IPS-NIHi11 (cell line): ENCODE measurements around the gene SEC14L5.
A peak's percentile ranks its signal among the peaks of the same experiment; 100 is the strongest.

Experiments used
- DNase-seq: peaks from one replicate; pipeline ENCODE4 v3.0.0; 2012; ENCODE audit warnings: mixed read lengths, low spot score

SEC14L5 gene

GRCh38 chr16:4931381-4931780 is 26.7 kb upstream of the SEC14L5 start:
- no peak for DNase-seq

DNA sequence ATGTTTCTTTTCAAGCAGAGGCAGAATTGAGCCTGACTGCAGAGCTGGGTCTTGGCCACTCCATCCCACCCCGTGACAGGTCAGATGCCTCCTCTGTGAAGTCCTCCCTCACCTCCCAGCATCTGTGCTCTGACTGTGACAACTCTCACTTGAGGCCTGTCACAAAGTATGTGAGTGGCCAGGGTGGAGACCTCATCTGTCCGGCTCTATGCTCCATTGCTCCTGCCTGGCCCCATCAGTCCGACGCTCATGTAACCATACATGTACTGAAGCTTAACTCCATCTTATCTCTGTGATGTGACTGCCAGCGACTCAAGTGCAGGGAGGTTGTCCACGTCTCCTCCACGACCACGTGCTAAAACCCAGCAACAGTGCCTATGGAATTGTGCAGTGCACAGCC is 24.7 kb upstream of the SEC14L5 start:
- DNase-seq, result no peak

- no peak for DNase-seq
These were observed 24.2 kb upstream of the SEC14L5 start for GRCh38 chr16:4933871-4934395.

GRCh38 chr16:4934591-4934990 is 23.5 kb upstream of the SEC14L5 start:
- no peak for DNase-seq

GRCh38 chr16:4935241-4935855 is 22.8 kb upstream of the SEC14L5 start:
- no peak for DNase-seq

- DNase-seq, result peak; percentile 74
These were observed 21.7 kb upstream of the SEC14L5 start for GRCh38 chr16:4936181-4936990.

- DNase-seq, result peak; percentile 94
These were observed 20.9 kb upstream of the SEC14L5 start, which contains the start of gene PPL for GRCh38 chr16:4936991-4937781. Gene PPL (minus strand): TSS chr16:4937148. CDS start chr16:4937045, 103 bp downstream.

GRCh38 chr16:4937782-4938682 is 20.1 kb upstream of the SEC14L5 start:
- DNase-seq, result no peak

DNA sequence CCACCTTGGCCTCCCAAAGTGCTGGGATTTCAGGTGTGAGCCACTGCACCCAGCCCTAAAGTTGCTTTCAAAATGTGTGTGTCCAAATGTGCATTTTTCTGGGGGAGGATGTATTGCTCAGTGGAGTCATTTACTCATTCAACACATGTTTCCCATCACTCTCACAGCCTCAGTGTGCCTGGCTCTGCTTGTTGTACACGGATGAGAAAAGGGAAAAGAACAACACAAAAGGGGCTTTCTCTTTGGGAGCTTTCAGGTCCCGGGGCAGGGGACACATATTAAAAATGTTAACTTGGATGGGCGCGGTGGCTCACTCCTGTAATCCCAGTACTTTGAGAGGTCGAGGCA is 19.5 kb upstream of the SEC14L5 start:
- no peak for DNase-seq

DNA sequence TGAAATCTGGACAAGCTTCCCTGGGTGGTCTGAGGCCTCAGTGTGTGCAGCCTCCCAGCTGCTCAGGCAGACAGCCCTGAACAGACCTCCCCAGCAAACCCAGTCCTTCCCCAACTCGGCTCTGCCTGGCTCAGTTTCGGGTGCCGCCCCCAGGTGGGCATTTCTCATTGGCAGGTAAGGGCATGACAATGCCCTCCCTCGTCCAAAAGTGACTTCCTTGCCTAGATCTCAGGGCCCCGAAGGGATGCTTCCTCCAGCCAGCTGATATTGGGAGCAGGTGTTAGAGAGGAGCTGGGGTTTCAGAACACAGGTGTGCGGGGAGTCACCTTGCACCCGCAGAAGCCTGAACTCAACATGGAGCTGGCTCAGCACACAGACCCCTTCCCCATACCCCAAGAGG is 17.4 kb upstream of the SEC14L5 start:
- no peak for DNase-seq

GRCh38 chr16:4942481-4942880 is 15.6 kb upstream of the SEC14L5 start:
- no peak for DNase-seq

DNA sequence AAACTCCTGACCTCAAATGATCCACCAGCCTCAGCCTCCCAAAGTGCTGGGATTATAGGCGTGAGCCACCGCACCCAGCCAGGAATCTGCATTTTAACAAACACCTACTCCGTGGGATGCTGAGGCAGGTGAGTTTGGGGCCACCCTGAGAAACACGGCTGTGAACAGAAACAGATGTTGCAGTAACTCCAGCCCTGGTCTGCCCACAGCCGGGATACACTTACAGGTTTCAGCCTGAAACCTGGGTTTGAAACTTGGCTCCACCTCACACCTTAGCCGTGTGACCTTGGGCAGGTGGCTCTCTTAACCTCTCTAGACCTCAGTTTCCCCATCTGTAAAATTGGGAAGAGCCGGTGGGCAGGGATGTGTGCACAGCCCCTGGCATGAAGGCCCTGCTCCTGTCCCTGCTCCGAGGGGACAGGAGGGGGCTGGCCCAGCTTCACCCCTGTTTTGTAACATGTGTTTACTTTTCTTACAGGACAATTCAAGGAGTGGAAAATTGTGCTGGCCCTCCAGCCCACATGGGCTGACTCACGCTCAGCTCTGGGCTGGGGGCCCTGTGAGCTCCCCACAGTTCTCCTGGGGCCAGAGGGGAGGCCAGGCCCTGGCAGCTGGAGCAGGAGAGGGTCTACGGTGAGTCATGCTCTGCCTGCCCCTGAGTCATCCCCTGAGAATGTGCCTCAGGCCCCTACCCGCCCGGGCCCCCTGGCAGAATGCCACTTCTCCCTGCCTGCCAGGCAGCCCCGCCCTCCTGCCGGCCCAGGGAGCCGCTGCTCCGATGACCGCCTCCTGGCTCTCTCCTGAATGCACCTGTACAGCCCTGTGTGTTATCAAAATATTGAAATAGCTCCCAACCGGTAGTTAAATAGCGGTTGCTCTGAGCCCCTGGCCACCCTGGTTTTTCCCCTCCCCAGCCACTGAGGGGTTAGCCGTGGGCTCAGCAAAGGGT is 13.5 kb upstream of the SEC14L5 start:
- DNase-seq, result peak; percentile 65

DNA sequence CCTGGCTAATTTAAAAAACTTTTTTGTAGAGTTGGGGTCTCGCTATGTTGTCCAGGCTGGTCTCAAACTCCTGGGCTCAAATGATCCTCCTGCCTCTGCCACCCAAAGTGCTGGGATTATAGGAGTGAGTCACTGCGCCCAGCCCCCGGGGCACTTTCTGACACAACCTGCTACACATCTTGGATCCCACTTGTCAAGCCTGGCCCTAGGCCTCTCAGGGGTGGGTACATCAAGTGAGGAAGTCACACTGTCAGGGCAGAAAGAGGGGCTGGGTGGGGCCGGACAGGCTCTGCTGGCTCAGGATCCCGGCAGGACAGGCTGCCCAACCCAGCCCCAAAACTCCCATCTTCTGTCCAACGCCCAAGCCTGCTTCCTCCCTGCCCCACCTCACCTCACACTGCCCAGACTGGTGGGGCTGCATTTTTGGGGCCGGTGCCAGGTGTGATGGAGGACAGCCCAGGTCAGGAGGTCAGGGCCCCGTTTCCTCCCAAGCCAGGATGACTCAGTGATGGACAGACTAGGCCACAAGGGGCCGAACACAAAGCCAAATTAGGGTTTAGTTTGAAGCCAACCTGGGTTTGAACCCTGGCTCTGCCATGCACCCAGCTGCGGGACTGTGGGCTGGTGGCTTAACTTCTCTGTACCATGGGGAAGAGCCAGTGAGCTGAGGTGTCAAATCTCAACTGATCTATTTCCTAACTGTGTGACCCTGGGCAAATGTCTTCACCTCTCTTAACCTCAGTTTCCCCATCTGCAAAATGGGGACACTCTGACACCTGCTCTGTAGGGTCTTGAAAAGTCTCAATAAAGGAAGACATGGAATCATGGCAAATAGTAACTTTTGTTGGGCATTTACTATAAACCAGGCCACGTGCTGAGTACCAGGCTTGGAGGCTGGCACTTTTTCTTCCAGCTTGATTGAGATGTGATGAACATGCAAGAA is 12.3 kb upstream of the SEC14L5 start:
- no peak for DNase-seq

DNA sequence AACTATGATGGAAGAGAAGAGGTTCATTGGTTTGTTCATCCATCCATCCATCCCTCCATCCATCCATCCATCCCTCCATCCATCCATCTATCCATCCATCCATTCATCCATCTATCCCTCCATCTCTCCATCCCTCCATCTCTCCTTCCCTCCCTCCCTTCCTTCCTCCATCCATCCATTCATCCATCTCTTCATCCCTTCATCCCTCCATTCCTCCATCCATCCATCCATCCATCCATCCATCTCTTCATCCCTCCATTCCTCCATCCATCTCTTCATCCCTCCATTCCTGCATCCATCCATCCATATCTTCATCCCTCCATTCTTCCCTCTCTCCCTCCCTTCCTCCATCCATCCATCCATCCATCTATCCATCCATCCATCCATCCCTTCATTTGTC is 11.2 kb upstream of the SEC14L5 start:
- DNase-seq, result no peak

- DNase-seq, result peak; percentile 66
These were observed 10.2 kb upstream of the SEC14L5 start for GRCh38 chr16:4947722-4948503.

GRCh38 chr16:4948903-4949766 is 9.0 kb upstream of the SEC14L5 start:
- no peak for DNase-seq

DNA sequence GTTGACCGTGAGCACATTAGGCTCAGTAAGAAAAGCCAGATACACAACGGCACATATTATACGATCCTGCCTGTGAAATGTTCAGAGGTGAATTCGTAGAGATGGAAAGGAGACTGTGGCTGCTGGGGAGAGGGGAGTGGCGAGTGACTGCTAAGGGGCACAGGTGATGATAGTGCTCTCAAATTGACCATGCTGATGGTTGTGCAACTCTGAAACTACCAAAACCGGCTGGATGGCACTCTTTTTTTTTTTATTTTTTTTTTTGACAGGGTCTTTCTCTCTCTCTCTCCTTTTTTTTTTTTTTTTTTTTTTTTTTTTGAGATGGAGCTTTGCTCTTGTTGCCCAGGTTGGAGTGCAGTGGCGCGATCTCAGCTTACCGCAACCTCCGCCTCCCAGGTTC is 8.1 kb upstream of the SEC14L5 start:
- no peak for DNase-seq
